NB4 (cell line): ENCODE results near the gene ENTREP3.
A peak's percentile ranks its signal among the peaks of the same experiment; 100 is the strongest.

Experiments
- DNase-seq: peaks from one replicate; pipeline ENCODE4 v3.0.0; 2010; ENCODE audit warnings: low read depth
- H3K4me3 ChIP-seq: one replicate; pipeline ENCODE4 v1.5.1; 2011; ENCODE audit warnings: mild to moderate bottlenecking, low read depth, low read length, moderate library complexity
- MAX ChIP-seq: IDR thresholded peaks from 2 replicates; pipeline ENCODE4 v1.6.1; 2011; ENCODE audit warnings: low read depth, low read length
- MYC ChIP-seq: IDR thresholded peaks from 2 replicates; pipeline ENCODE4 v1.6.1; 2011; ENCODE audit warnings: low read depth, low read length
- POLR2A ChIP-seq: IDR thresholded peaks from 2 replicates; pipeline ENCODE4 v1.6.1; 2011; ENCODE audit warnings: mild to moderate bottlenecking; ENCODE audit not compliant: insufficient read length; ENCODE audit errors: extremely low read depth
- TF ChIP-seq, protein P1 (sequence below): IDR thresholded peaks from one replicate; pipeline ENCODE4 v1.5.1; 2012; ENCODE audit warnings: low read depth, low read length

ENTREP3 gene

DNA sequence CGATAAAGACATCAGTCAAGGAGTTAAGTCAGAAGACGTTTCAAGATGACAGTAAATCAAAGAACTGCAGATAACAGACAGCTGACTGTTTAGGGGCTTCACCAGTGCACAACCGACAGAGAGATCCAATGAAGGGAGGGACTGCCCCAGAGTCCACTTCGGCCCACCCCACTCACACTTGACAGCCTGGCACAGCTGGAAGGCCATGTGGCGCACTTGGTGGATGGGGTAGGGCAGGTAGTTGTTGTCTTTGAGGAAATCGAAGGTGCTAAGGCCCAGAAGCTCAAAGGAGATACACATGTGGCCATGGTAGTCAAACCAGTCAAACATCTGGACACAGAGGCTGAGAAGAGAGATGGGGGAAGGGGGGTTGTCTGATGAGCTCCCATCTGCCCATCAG lies 11.3 kb upstream of the ENTREP3 start:
- DNase-seq, result no peak
- TF ChIP-seq MYC (no peak), POLR2A (no peak), MAX (no peak)
- TF ChIP-seq, protein P1, sequence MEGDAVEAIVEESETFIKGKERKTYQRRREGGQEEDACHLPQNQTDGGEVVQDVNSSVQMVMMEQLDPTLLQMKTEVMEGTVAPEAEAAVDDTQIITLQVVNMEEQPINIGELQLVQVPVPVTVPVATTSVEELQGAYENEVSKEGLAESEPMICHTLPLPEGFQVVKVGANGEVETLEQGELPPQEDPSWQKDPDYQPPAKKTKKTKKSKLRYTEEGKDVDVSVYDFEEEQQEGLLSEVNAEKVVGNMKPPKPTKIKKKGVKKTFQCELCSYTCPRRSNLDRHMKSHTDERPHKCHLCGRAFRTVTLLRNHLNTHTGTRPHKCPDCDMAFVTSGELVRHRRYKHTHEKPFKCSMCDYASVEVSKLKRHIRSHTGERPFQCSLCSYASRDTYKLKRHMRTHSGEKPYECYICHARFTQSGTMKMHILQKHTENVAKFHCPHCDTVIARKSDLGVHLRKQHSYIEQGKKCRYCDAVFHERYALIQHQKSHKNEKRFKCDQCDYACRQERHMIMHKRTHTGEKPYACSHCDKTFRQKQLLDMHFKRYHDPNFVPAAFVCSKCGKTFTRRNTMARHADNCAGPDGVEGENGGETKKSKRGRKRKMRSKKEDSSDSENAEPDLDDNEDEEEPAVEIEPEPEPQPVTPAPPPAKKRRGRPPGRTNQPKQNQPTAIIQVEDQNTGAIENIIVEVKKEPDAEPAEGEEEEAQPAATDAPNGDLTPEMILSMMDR, result no peak
- H3K4me3 ChIP-seq, result no peak overlapping the region

- no peak for TF ChIP-seq MYC
- TF ChIP-seq, protein P1, result no peak
- TF ChIP-seq MAX, result no peak
- TF ChIP-seq POLR2A, result no peak
- DNase-seq, result no peak
- H3K4me3 ChIP-seq, result no peak overlapping the region
These were observed 7.8 kb upstream of the ENTREP3 start for GRCh38 chr1:155263067-155263466.

DNA sequence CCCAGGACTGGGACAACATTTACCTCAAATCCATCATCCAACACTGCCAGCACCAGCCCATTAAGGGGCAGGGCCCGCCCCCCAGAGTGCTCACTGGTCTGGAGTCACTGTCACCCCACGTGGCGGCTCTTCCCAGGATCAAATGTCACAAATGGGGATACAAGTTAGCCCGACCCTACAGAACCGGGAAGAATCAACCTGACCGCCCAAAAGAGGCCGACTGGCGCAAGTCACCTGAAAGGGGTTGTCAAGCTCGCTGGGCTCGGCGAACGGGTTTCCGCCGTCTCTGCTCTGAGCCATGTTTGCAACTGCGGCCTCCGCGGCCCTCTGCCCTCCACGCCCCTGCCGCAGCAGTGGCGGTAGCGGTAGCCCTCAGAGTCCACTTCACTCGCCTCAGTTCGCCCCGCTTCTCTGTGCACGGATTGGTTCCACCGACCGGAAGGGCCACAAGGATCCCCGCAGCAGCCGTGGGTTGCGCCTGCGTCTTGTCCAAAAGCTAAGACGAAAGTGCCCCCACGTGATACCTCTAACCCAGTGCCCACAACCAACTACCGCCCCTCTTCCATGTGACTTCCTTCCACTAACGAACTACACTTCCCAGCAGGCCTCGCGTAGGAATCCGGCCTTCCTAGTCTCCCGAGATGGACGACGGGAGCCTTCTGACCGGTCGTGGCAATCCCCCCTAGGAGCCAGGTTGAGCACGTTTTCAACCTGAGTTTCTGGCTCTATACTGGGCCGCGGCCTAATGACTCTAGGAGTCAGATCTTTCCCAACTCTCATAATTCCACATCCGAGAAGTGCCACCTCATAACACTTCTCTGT lies 6.8 kb upstream of the ENTREP3 start, which contains the start of gene SCAMP3:
SCAMP3 (minus strand) TSS at position 509 of the 822 bp plus-strand sequence; CDS start at position 300, 209 bp downstream.
- TF ChIP-seq, protein P1, result no peak
- TF ChIP-seq MAX, result peak; percentile 99
- TF ChIP-seq MYC, result peak; percentile 92
- TF ChIP-seq POLR2A, result peak; percentile 60
- H3K4me3 ChIP-seq, result peak within 1 kb of the TSS; percentile 89
- peak; percentile 98 for DNase-seq

- peak overlapping the region; percentile 89 for H3K4me3 ChIP-seq
- TF ChIP-seq POLR2A (no peak), MYC (no peak), MAX (no peak)
- TF ChIP-seq, protein P1, result no peak
- DNase-seq, result peak; percentile 46
These were observed 6.2 kb upstream of the ENTREP3 start for GRCh38 chr1:155261493-155261851.

DNA sequence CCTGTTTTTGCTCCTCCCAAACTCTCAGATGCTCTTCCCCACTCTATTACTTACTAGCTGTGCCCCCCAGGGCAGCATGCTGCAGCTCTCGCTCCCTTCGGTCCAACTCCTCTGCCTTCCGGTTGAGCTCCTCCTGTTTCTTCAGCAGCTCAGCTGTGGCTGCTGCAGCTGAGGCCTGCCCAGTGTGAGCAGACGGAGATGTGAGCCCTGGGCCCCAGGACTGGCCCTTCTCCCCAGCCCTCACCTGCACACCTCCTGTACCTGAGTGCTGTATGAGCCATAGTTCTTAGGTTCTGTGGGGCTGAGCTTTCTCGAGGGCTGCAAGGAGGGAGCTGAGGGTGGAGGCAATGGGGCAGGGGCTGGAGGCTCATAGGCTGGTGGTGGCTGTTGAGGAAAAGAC lies 5.0 kb upstream of the ENTREP3 start:
- no peak for TF ChIP-seq POLR2A
- no peak for TF ChIP-seq MYC
- TF ChIP-seq, protein P1, result no peak
- no peak for TF ChIP-seq MAX
- no peak for DNase-seq
- peak overlapping the region; percentile 89 for H3K4me3 ChIP-seq
